Caco-2 (cell line): ENCODE data around the gene ATM. TPM values are rescaled to one million over a fixed set of nuclear protein-coding genes. Genes with fewer than 3 reads are reported as not detected.

Experiments
- BruUV-seq: library from RNA; stranded (reverse); fragments of 400-500 nt; replicated peaks from 2 replicates; lab custom pipeline; 2021; lab: Mats Ljungman, UMichigan
- CTCF ChIA-PET: fragments of 300-600 bp; sonication (Branson Sonifier 250); formaldehyde crosslinking; loops from one replicate; lab custom pipeline; 2022; ENCODE audit warnings: antibody characterized with exemption; lab: Charles Lee
- POLR2A ChIA-PET: fragments of 300-600 bp; sonication (Branson Sonifier 250); formaldehyde crosslinking; loops from one replicate; lab custom pipeline; 2022; ENCODE audit warnings: antibody characterized with exemption; lab: Charles Lee
- DNase-seq, 2 experiments: peaks; one replicate each; pipeline versions ENCODE4 v3.0.0 to v3.0.0-alpha.2; 2020 to 2022
- H3K27me3 ChIP-seq: replicated peaks from 2 replicates; pipeline ENCODE4 v1.6.0; 2011; ENCODE audit warnings: low read length; ENCODE audit not compliant: control insufficient read depth, insufficient read depth
- H3K36me3 ChIP-seq: 2 replicates; pipeline ENCODE4 v1.5.1; 2011; ENCODE audit warnings: low read length; ENCODE audit not compliant: control insufficient read depth, insufficient read depth
- H3K4me1 ChIP-seq: fragments of 250-450 bp; sonication (Bioruptor Pico); 2 replicates; pipeline ENCODE4 v1.5.1; 2020; ENCODE audit warnings: mild to moderate bottlenecking
- H3K4me3 ChIP-seq: 2 replicates; pipeline ENCODE4 v1.5.1; 2011; ENCODE audit warnings: low read depth, mild to moderate bottlenecking, control low read depth, low read length
- H3K9me3 ChIP-seq: fragments of 250-450 bp; sonication (Bioruptor Pico); 2 replicates; pipeline ENCODE4 v1.5.1; 2020; ENCODE audit warnings: mild to moderate bottlenecking, moderate library complexity
- H3K27ac Mint-ChIP-seq: one replicate; pipeline ENCODE4 v1.8.0; 2022; ENCODE audit warnings: mixed read lengths; ENCODE audit not compliant: unreplicated experiment
- H3K27me3 Mint-ChIP-seq: one replicate; pipeline ENCODE4 v1.8.0; 2022; ENCODE audit warnings: mixed read lengths; ENCODE audit not compliant: insufficient read depth, unreplicated experiment
- H3K36me3 Mint-ChIP-seq: one replicate; pipeline ENCODE4 v1.8.0; 2022; ENCODE audit warnings: mild to moderate bottlenecking, mixed read lengths; ENCODE audit not compliant: insufficient read depth, unreplicated experiment
- H3K4me1 Mint-ChIP-seq: one replicate; pipeline ENCODE4 v1.8.0; 2022; ENCODE audit warnings: low read depth, mixed read lengths; ENCODE audit not compliant: unreplicated experiment
- H3K4me3 Mint-ChIP-seq: one replicate; pipeline ENCODE4 v1.8.0; 2022; ENCODE audit warnings: mild to moderate bottlenecking, moderate library complexity, mixed read lengths; ENCODE audit not compliant: unreplicated experiment
- H3K9me3 Mint-ChIP-seq: one replicate; pipeline ENCODE4 v1.8.0; 2022; ENCODE audit warnings: mixed read lengths; ENCODE audit not compliant: unreplicated experiment
- CTCF ChIP-seq, 2 experiments: fragments of 200-600 bp in 1 of 2; IDR thresholded peaks; 1 replicate in 1 of 2; 2 replicates in 1 of 2; pipeline versions ENCODE4 v1.5.1 to v1.8.0; 2011 to 2022; ENCODE audit warnings: antibody characterized with exemption in 1 of 2, control low read depth in 1 of 2, inconsistent platforms in 1 of 2, low read depth in 1 of 2, low read length in 1 of 2, mild to moderate bottlenecking in 1 of 2, moderate library complexity in 1 of 2; ENCODE audit not compliant: insufficient read depth in 1 of 2, severe bottlenecking in 1 of 2, unreplicated experiment in 1 of 2
- intact Hi-C: fragments of 100-400 bp; cut with micrococcal nuclease; formaldehyde crosslinking; loops from one replicate; pipeline ENCODE4 v1.10.0; 2022; ENCODE audit not compliant: unreplicated experiment
- total RNA-seq: library from RNA; stranded (reverse); gene quantifications from 2 replicates; pipeline ENCODE4 v1.2.3, GENCODE V29; 2022

Gene ATM
- total RNA-seq, 1 experiment from 2014 or later: 77.1 TPM

GRCh38 chr11:108340973-108341372, 118.1 kb downstream of the ATM start:
- Mint-ChIP-seq H3K4me3 (peak overlapping the region; percentile 4), H3K27me3 (no peaks in the 10 kb centered on the region), H3K36me3 (peaks cover 13% of the 10 kb centered on the region), H3K4me1 (peaks cover 16% of the 10 kb centered on the region), H3K27ac (peak overlapping the region; percentile 1), H3K9me3 (no peaks in the 10 kb centered on the region)
- DNase-seq: peak; percentile 87 to 88
- no peak overlapping the region for H3K4me3 ChIP-seq
- H3K9me3 ChIP-seq: no peaks in the 10 kb centered on the region
- no peaks in the 10 kb centered on the region for H3K36me3 ChIP-seq
- peaks cover 19% of the 10 kb centered on the region for H3K4me1 ChIP-seq
- TF ChIP-seq CTCF (IDR thresholded peaks at IDR 0.05; ENCODE audit: insufficient read depth in 1 of 2, low read depth in 1 of 2, low read length in 1 of 2, severe bottlenecking in 1 of 2, unreplicated experiment in 1 of 2): no peak
- ChIA-PET POLR2A (no interaction called here), CTCF (no interaction called here)
- BruUV-seq: no TSS peak
- no peaks in the 10 kb centered on the region for H3K27me3 ChIP-seq
- intact Hi-C loops: loop anchor here (1.0 to 5.0 kb wide), 4 partner anchors 25 to 306 kb away; partner anchors contain the start of genes ATM, C11orf65 and NPAT

- ChIA-PET POLR2A (no interaction called here), CTCF (no interaction called here)
- H3K27me3 ChIP-seq: no peaks in the 10 kb centered on the region
- intact Hi-C loops: loop anchor here (1.0 to 5.0 kb wide), 4 partner anchors 25 to 306 kb away; partner anchors contain the start of genes ATM, C11orf65 and NPAT
- TF ChIP-seq CTCF (IDR thresholded peaks at IDR 0.05; ENCODE audit: insufficient read depth in 1 of 2, low read depth in 1 of 2, low read length in 1 of 2, severe bottlenecking in 1 of 2, unreplicated experiment in 1 of 2): no peak
- H3K4me3 Mint-ChIP-seq: no peak overlapping the region
- H3K27me3 Mint-ChIP-seq: no peaks in the 10 kb centered on the region
- H3K27ac Mint-ChIP-seq: no peak overlapping the region
- H3K36me3 Mint-ChIP-seq: peaks cover 13% of the 10 kb centered on the region
- TSS peak; percentile 25 for BruUV-seq
- no peak for DNase-seq
- peaks cover 19% of the 10 kb centered on the region for H3K4me1 ChIP-seq
- no peaks in the 10 kb centered on the region for H3K9me3 Mint-ChIP-seq
- H3K4me3 ChIP-seq: no peak overlapping the region
- no peaks in the 10 kb centered on the region for H3K9me3 ChIP-seq
- H3K36me3 ChIP-seq: no peaks in the 10 kb centered on the region
- peaks cover 16% of the 10 kb centered on the region for H3K4me1 Mint-ChIP-seq
These were observed 118.8 kb downstream of the ATM start for GRCh38 chr11:108341654-108342053.

- ChIA-PET POLR2A (no interaction called here), CTCF (no interaction called here)
- BruUV-seq: no TSS peak
- no peak for DNase-seq
- peaks cover 6% of the 10 kb centered on the region for H3K36me3 Mint-ChIP-seq
- Histone ChIP-seq H3K4me3 (no peak overlapping the region), H3K9me3 (no peaks in the 10 kb centered on the region), H3K36me3 (no peaks in the 10 kb centered on the region), H3K4me1 (peaks cover 19% of the 10 kb centered on the region), H3K27me3 (no peaks in the 10 kb centered on the region)
- H3K4me1 Mint-ChIP-seq: peaks cover 16% of the 10 kb centered on the region
- no peak overlapping the region for H3K27ac Mint-ChIP-seq
- no peaks in the 10 kb centered on the region for H3K27me3 Mint-ChIP-seq
- no peak overlapping the region for H3K4me3 Mint-ChIP-seq
- intact Hi-C loops: loop anchor here (5.0 kb wide), 1 partner anchor 304 kb away; no protein-coding TSS in a partner anchor
- no peaks in the 10 kb centered on the region for H3K9me3 Mint-ChIP-seq
- TF ChIP-seq CTCF (IDR thresholded peaks at IDR 0.05; ENCODE audit: insufficient read depth in 1 of 2, low read depth in 1 of 2, low read length in 1 of 2, severe bottlenecking in 1 of 2, unreplicated experiment in 1 of 2): no peak
These were observed 120.8 kb downstream of the ATM start for GRCh38 chr11:108343714-108344113.
